Heart right ventricle (tissue), 16 donors: ENCODE measurements around the gene TPP2. TPM values are rescaled to one million over a fixed set of nuclear protein-coding genes. Genes with fewer than 3 reads are reported as not detected.

Source experiments
- ATAC-seq, 8 donors: fragments of 200-7000 bp; cut with Tn5 transposase; one replicate each; pipeline ENCODE4 v1.9.1; 2020; ENCODE audit warnings: mild to moderate bottlenecking in 8 of 8, moderate library complexity in 8 of 8, moderate number of reproducible peaks in 1 of 8
- DNase-seq, 2 donors: peaks; one replicate each; pipeline ENCODE4 v3.0.0-alpha.2; 2020
- H3K27ac ChIP-seq, 10 donors: fragments of 200-600 bp; sonication (generic) in 2 of 10; one replicate each; pipeline versions ENCODE4 v1.5.0 to v1.8.0; 2020 to 2022; ENCODE audit warnings: mild to moderate bottlenecking in 3 of 10
- H3K27me3 ChIP-seq, 7 donors: fragments of 200-600 bp; one replicate each; pipeline ENCODE4 v1.8.0; 2021 to 2022; ENCODE audit warnings: mild to moderate bottlenecking in 2 of 7
- H3K36me3 ChIP-seq, 9 donors: fragments of 200-600 bp; sonication (generic) in 1 of 9; one replicate each; pipeline versions ENCODE4 v1.5.0 to v1.8.0; 2020 to 2022; ENCODE audit warnings: mild to moderate bottlenecking in 2 of 9
- H3K4me1 ChIP-seq, 9 donors: fragments of 200-600 bp; sonication (generic) in 1 of 9; one replicate each; pipeline versions ENCODE4 v1.5.0 to v1.8.0; 2020 to 2022; ENCODE audit warnings: mild to moderate bottlenecking in 4 of 9
- H3K4me3 ChIP-seq, 10 donors: fragments of 200-600 bp; sonication (generic) in 2 of 10; one replicate each; pipeline versions ENCODE4 v1.5.0 to v1.8.0; 2020 to 2022; ENCODE audit warnings: mild to moderate bottlenecking in 7 of 10, moderate library complexity in 2 of 10
- H3K9me3 ChIP-seq, 11 donors: fragments of 200-600 bp in 10 of 11; sonication (generic) in 2 of 11; one replicate each; pipeline versions ENCODE4 v1.5.0 to v1.8.0; 2013 to 2022; ENCODE audit warnings: mild to moderate bottlenecking in 2 of 11, control low read depth in 1 of 11, moderate library complexity in 1 of 11
- WGBS, 2 donors: extraction: QIAGEN DNeasy Blood & Tissue Kit; methylation state at CpG; one replicate each; pipeline ENCODE4 v1.1.7; 2013; ENCODE audit warnings: inconsistent platforms in 1 of 2; 5-methylcytosine and 5-hydroxymethylcytosine counted together
- intact Hi-C, 10 donors: fragments of 100-400 bp; cut with DNase I; formaldehyde crosslinking; loops; one replicate each; pipeline versions ENCODE4 v1.11.1 to v1.14.2; 2022
- polyA plus RNA-seq, 2 donors: library from polyadenylated mRNA; stranded (reverse); fragments of 200-250 nt; gene quantifications; one replicate each; pipeline ENCODE4 v1.2.3, GENCODE V29; 2013
- total RNA-seq, 10 donors: library from RNA; stranded (reverse); fragmentation: NEBNext Ultra II Directional in 3 of 10; extraction: Animal tissue kit (Norgen Biotek cat#: 25700) in 3 of 10; gene quantifications; one replicate each; pipeline versions ENCODE4 v1.2.1 to v1.2.4, GENCODE V29; 2021 to 2023
- TF ChIP-seq, protein P1 (sequence below), 9 donors: fragments of 200-600 bp; sonication (generic) in 2 of 9; IDR thresholded peaks; one replicate each; pipeline versions ENCODE4 v1.5.0 to v1.8.0; 2021 to 2022; ENCODE audit warnings: antibody characterized with exemption in 9 of 9, mild to moderate bottlenecking in 5 of 9, moderate library complexity in 1 of 9
- donor health status: Arrhythmogenic right ventricular cardiomyopathy.
- donor health status: ischemic (EF 13 %, LVEDD 7.1; RV severe dilation, severe dysfunction).
- donor health status: healthy with polysubstance abuse.
- donor health status: DM: no; HTN: yes; CAD: no.
- donor health status: DM: no; HTN: no; CAD: no.
- donor health status: ischemic (EF 25% LVEDD 6.9; RV normal size, moderate dysfunction).
- donor health status: ischemic (EF 25% LVEDD 5.7; RV mildly dilated, moderate dysfunction).
- donor health status: healthy.
- donor health status: DM: yes; HTN: yes; CAD: no.
- donor health status: Ischemic cardiomyopathy.
- donor health status: ischemic (EF 35%, LVEDD 5.7; RV mildly dilated, moderate dysfunction).
- donor health status: nonischemic (EF 11% LVEDD 7.7; RV severe dilation, severe dysfunction).
- donor health status: DM: yes; HTN: yes; CAD: no.
- donor health status: PGD.
- donor health status: ischemic (EF 29% LVEDD 5.4; RV normal size, mild dysfunction).
- donor health status: nonischemic (EF 23%, LVEDD 6.1; RV moderate dilation, normal function).

The TPP2 gene
- total and polyA plus RNA-seq, 12 donors = 13.2 to 36.8 (median 31.1) TPM

DNA sequence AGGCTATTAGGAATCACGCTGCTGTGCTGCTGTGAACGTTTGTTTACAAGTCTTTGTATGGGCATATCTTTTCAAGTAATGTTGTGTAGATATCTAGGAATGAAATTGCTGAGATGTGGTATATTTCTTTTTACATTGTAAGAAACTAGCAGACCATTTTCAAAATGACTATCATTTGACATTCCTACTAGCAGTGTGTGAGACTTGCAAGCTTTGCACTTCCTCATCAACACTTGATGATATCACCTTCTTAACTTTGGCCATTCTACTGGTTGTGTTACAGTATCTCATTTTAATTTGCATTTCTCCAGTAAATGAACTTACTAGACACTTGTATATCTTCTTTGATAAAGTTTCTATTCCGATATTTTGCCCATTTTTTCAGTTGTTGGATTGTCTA, 85.9 kb downstream of the TPP2 start:
- intact Hi-C loops = no loop called here
- H3K27me3 ChIP-seq = no peaks in the 10 kb centered on the region
- no peak overlapping the region for H3K27ac ChIP-seq
- H3K4me1 ChIP-seq = peaks cover 0 to 18% (median 0%) of the 10 kb centered on the region in 9 donors
- ATAC-seq (no peak), DNase-seq (no peak)
- H3K9me3 ChIP-seq = peaks cover 0 to 14% (median 0%) of the 10 kb centered on the region in 11 donors
- WGBS, 2 donors = 77 to 83% methylated on average over 3 of the region's 3 CpGs
- H3K36me3 ChIP-seq = peaks cover 0 to 28% (median 21%) of the 10 kb centered on the region in 9 donors
- no peak overlapping the region for H3K4me3 ChIP-seq
- TF ChIP-seq, protein P1, sequence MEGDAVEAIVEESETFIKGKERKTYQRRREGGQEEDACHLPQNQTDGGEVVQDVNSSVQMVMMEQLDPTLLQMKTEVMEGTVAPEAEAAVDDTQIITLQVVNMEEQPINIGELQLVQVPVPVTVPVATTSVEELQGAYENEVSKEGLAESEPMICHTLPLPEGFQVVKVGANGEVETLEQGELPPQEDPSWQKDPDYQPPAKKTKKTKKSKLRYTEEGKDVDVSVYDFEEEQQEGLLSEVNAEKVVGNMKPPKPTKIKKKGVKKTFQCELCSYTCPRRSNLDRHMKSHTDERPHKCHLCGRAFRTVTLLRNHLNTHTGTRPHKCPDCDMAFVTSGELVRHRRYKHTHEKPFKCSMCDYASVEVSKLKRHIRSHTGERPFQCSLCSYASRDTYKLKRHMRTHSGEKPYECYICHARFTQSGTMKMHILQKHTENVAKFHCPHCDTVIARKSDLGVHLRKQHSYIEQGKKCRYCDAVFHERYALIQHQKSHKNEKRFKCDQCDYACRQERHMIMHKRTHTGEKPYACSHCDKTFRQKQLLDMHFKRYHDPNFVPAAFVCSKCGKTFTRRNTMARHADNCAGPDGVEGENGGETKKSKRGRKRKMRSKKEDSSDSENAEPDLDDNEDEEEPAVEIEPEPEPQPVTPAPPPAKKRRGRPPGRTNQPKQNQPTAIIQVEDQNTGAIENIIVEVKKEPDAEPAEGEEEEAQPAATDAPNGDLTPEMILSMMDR (IDR thresholded peaks at IDR 0.05) = no peak

DNA sequence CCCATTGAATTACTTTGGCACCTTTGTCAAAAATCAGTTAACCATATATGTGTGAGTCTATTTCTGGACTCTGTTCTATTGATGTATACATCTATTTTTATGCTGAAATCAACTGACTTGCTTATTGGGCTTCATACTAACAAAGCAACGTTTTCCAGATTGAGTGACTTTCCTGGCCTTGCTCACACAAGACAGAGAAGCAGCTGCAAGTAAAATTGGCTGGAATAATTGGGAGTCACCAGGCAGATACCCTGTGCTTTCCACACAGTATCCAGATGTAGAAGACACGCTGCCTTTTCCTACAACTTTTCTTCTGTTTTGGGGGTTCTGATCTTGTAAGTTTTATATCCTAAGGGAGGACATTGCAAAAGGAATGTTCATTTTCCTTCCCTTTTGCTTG, 86.9 kb downstream of the TPP2 start:
- 60 to 64% methylated on average over 2 of the region's 2 CpGs for WGBS, 2 donors
- TF ChIP-seq, protein P1 (IDR thresholded peaks at IDR 0.05) = no peak
- Histone ChIP-seq H3K4me1 (peaks cover 0 to 18% (median 0%) of the 10 kb centered on the region in 9 donors), H3K36me3 (peaks cover 0 to 19% (median 14%) of the 10 kb centered on the region in 9 donors), H3K4me3 (no peak overlapping the region), H3K27ac (no peak overlapping the region), H3K9me3 (peaks cover 0 to 14% (median 0%) of the 10 kb centered on the region in 11 donors), H3K27me3 (no peaks in the 10 kb centered on the region)
- DNase-seq (no peak), ATAC-seq (no peak)
- intact Hi-C loops = no loop called here

DNA sequence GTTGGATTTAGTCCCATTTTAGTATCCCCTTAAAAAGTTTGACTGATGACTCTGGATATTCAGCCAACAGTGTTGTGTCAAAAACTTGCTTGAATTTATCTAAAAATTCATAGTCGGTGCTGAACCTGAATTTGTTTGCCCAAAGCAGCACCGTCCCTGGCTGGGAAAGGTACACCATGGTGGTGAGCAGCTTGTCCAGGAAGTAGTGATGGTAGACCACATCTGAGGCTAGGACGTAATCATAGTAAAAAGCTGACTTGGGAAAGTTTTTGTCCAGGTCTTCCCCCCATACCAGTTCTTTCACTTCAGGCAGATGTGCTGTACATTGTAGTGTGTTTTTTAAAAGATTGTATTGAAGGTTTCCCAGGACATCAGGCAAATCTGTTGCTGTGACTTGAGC, 89.2 kb downstream of the TPP2 start:
- H3K4me1 ChIP-seq = peaks cover 0 to 3% (median 0%) of the 10 kb centered on the region in 9 donors
- TF ChIP-seq, protein P1 (IDR thresholded peaks at IDR 0.05) = no peak
- H3K36me3 ChIP-seq = no peaks in the 10 kb centered on the region
- H3K27me3 ChIP-seq = no peaks in the 10 kb centered on the region
- DNase-seq = no peak
- ATAC-seq = no peak
- H3K4me3 ChIP-seq = no peak overlapping the region
- no peak overlapping the region for H3K27ac ChIP-seq
- 77 to 81% methylated on average over 3 of the region's 3 CpGs for WGBS, 2 donors
- H3K9me3 ChIP-seq = peaks cover 0 to 14% (median 0%) of the 10 kb centered on the region in 11 donors
- intact Hi-C loops = no loop called here

DNA sequence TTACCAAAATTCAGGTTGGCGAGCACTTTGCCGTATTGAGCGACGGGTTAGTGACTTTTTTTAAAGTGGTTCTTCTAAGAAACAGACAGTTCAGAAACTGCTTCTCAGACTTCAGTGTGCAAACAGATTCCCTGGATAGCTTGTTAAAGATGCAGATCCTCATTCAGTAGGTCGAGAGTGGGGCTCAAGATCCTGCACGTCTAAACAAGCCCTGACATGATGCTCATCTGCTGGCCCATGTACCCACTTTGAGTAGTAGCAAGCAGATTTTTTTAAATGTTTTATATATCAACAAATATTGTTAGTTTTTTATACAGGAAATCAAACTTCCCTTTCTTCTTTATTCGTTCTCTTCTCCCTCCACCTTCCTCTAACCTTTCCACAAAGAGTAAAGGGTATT, 90.7 kb downstream of the TPP2 start:
- ATAC-seq (no peak), DNase-seq (no peak)
- Histone ChIP-seq H3K27me3 (peaks cover 0 to 6% (median 0%) of the 10 kb centered on the region in 7 donors), H3K9me3 (no peaks in the 10 kb centered on the region), H3K4me1 (no peaks in the 10 kb centered on the region), H3K27ac (no peak overlapping the region), H3K36me3 (no peaks in the 10 kb centered on the region), H3K4me3 (no peak overlapping the region)
- intact Hi-C loops = no loop called here
- TF ChIP-seq, protein P1 (IDR thresholded peaks at IDR 0.05) = no peak
- WGBS, 2 donors = 84 to 90% methylated on average over 7 of the region's 7 CpGs
